ELR (cell line): Measurements from ENCODE around the gene MOAP1.
"Not testable (repeated sequence)": the region's sequence is repeated elsewhere in the genome, so short reads cannot be mapped to it uniquely, and the experiment has no call there.

ENCODE experiments used
- DNase-seq: peaks from one replicate; pipeline ENCODE4 v3.0.0-alpha.2; 2015; ENCODE audit warnings: low read depth

MOAP1 gene

GRCh38 chr14:93185349-93185720 lies 638 bp upstream of the MOAP1 start:
- DNase-seq = no peak

GRCh38 chr14:93183596-93184317 lies 940 bp downstream of the MOAP1 start:
- DNase-seq = peak; percentile 19

- no peak for DNase-seq
Measured at GRCh38 chr14:93175492-93175891, 9.2 kb downstream of the MOAP1 start.

- not testable (repeated sequence) for DNase-seq
Measured at GRCh38 chr14:93174731-93175130, 10.0 kb downstream of the MOAP1 start.

- peak; percentile 33 for DNase-seq
Measured at GRCh38 chr14:93173943-93174395, 10.7 kb downstream of the MOAP1 start.

GRCh38 chr14:93171376-93171775 lies 13.3 kb downstream of the MOAP1 start:
- DNase-seq = peak; percentile 29

- not testable (repeated sequence) for DNase-seq
Measured at GRCh38 chr14:93170141-93170540, 14.6 kb downstream of the MOAP1 start.

- DNase-seq = not testable (repeated sequence)
Measured at GRCh38 chr14:93169619-93170018, 15.1 kb downstream of the MOAP1 start.

- not testable (repeated sequence) for DNase-seq
Measured at GRCh38 chr14:93168610-93169009, 16.1 kb downstream of the MOAP1 start.

- not testable (repeated sequence) for DNase-seq
Measured at GRCh38 chr14:93165271-93166265, 19.1 kb downstream of the MOAP1 start.

GRCh38 chr14:93163564-93163963 lies 21.1 kb downstream of the MOAP1 start:
- DNase-seq = no peak

GRCh38 chr14:93161411-93161940 lies 23.2 kb downstream of the MOAP1 start:
- DNase-seq = no peak

GRCh38 chr14:93160353-93160801 lies 24.3 kb downstream of the MOAP1 start:
- DNase-seq = peak; percentile 64

- DNase-seq = not testable (repeated sequence)
Measured at GRCh38 chr14:93159625-93160352, 24.9 kb downstream of the MOAP1 start.

- DNase-seq = not testable (repeated sequence)
Measured at GRCh38 chr14:93158349-93158748, 26.3 kb downstream of the MOAP1 start.

- no peak for DNase-seq
Measured at GRCh38 chr14:93156693-93157369, 27.9 kb downstream of the MOAP1 start.

- no peak for DNase-seq
Measured at GRCh38 chr14:93155667-93156066, 29.0 kb downstream of the MOAP1 start.

- DNase-seq = no peak
Measured at GRCh38 chr14:93153121-93153520, 31.6 kb downstream of the MOAP1 start.

- no peak for DNase-seq
Measured at GRCh38 chr14:93150227-93151208, 34.2 kb downstream of the MOAP1 start.

GRCh38 chr14:93148979-93149378 lies 35.7 kb downstream of the MOAP1 start:
- no peak for DNase-seq
